ENCODE measurements around the gene PAX1.

The PAX1 gene

DNA sequence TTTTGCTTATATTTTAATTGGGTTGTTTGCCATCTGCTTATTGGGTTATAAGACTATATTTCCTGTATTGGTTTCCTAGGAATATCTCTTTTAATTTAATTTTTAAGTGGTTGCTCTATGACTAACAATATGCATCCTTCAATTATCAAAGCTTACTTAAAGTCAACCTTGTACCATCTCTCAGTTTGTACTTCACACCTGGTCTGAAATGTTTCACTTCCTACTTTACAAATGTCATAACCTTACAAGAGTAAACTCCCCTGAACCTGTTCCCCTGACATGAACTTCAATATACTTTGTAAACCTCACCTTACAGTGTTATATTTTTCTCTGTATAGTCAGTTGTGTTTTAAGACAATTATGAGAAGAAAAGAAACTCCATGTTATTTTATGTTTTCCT, 35.8 kb downstream of the PAX1 start:
- DNase-seq, result no peak

DNA sequence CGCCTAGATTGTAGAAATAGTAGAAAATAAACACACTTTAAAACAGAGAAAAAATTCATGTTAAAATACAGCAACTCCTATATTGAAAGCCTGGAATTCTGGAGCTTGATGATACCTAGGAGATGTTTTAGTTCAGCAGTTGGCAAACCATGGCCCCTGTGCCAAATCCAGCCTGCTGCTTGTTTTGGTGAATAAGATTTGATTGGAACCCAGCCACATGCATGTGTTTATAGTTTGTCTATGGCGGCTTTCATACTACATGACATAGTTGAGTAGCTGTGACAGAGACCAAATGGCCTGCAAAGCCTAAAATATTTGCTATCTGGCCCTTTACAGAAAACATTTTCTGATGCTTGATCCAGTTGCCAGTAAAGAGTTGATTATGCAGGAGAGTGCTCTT, 57.2 kb downstream of the PAX1 start:
- DNase-seq, result no peak

DNA sequence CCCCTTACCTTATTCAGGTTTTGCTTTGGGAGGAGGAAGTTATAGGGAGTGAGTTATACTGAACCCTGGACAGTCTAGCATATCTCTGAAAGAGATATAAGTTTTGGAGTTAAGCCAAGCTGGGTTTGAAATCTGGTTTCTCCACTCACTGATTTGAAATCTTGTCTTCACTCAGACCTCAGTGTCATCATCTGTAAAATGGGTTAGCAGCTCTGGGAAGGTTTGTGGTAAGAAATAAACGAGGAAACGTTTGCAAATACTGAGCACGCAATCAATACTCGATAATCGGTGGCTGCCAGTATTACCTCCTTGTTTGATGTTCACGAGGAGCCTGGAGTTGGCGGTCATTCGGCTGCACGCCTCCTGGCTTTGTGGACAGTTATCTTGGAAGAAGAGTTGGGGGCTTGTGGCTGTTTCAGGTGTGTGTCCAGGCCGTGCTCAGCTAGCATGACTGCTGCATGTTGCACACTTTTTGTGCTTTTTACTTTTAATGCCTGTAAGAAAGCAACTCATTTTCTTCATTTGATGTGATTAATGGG, 61.8 kb downstream of the PAX1 start:
- DNase-seq, result no peak

DNA sequence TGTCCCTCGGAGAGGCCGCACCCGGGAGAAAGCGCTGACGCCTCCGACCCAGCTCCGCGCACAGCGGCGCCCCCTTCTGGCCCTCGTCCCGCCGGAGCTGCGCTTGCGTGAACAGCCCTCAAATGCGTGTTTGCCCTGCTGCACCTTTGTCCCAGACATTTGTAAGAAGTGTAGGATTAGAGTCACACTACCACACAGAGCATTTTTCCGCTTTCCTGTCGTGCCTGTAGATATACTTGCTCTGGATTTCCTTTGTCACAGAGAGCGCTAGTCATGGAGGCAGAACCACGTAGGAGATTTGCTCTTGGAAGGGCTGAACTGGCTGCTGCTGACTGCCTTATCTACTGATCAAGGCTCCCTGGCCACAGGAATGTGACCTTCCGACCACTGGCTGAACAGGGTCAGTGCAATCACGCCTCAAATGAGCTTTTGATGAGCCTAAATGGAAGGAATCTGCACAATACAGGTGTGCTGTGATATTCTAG, 62.3 kb downstream of the PAX1 start:
- no peak for DNase-seq
